HG03064 (cell line): ENCODE measurements around the gene ADCY5.

Experiments
- ATAC-seq: cut with Tn5 transposase; IDR thresholded peaks from one replicate; pipeline ENCODE4 v1.9.1; 2021; ENCODE audit warnings: low read depth; ENCODE audit not compliant: unreplicated experiment

Gene ADCY5

GRCh38 chr3:123292321-123293310, 156.3 kb downstream of the ADCY5 start:
- no peak for ATAC-seq

GRCh38 chr3:123291404-123291803, 157.5 kb downstream of the ADCY5 start:
- no peak for ATAC-seq

DNA sequence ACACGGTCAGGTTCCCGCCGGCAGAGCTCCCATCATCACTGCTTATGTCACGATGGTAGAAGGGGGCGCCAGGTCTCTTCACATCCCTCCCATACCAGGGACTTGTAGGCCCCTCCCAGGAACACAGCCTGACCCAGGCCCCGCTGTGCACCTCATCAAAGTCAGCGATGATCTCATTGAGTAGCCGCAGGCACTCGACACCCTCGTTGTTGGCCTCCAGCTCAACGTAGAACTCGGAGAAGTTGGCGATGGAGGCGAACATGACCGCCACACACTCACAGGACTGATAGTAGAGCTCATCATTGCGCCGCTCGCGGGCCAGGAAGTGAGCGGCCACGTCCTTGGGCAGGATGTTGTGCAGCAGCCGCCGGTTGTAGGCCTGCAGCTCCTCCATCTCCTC, 157.9 kb downstream of the ADCY5 start:
- ATAC-seq, result no peak

GRCh38 chr3:123290107-123290930, 158.6 kb downstream of the ADCY5 start:
- ATAC-seq, result no peak

- no peak for ATAC-seq
Measured at GRCh38 chr3:123289391-123290106, 159.3 kb downstream of the ADCY5 start.

DNA sequence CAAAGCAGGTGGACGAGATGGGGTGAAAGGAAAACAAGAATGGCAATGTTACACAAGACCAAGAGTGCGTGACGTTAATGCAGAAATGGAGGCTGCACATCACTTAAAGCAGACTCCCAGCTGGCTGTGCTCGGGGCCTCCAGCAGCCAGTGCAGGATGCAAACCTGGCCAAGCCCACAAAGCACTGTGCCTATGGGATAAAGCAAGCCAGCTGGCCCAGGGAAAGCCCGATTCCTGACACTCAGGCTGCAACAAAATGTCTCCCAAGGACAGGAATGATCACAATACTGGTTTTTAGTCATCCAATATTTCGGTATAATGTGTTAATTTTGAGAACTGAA, 161.0 kb downstream of the ADCY5 start:
- ATAC-seq, result no peak

DNA sequence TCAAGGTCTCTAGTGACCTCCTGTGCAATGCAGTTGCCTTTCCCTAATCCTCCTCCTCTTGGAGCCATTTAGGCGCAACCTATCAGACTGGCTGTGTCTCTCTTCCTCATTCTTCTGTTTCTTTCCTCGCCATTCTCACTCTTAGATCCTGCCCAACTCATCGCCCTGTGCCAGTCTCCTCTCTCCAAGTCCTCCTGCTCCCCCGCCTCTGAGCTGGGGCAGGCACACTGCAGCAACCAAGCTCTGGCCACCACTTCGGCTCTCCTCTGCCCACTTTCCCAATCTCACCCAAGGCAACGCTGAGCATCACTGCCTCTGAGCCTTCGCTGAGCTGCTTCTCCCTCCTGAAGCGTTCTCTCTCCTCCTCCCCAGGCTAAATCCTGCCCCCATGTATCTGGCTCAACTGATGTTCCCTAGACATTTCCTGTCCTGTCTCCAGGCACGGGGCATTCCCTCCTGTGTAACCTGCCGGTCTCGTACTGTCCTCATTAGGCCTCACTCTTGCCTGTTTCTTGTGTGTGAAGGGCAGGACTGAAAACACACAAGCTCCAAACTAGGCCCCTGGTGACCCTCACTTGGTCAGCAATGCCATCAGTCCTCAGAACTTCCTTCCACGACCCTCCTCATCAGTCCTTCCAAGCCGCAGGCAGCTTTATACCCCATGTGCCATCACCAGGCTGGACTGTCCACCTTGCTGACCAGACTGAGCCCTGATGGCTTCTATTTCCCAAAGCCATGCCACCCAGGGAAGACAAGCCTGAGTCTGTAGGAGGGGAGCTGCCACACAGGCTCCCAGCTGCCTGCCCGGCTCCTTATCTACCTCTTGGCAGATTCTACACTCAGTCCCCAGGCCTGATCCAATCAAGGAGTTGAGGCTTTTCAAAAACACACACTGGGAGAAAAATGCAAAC, 161.6 kb downstream of the ADCY5 start:
- ATAC-seq, result no peak

GRCh38 chr3:123286308-123287023, 162.4 kb downstream of the ADCY5 start:
- no peak for ATAC-seq

GRCh38 chr3:123285931-123286307, 163.0 kb downstream of the ADCY5 start:
- no peak for ATAC-seq

DNA sequence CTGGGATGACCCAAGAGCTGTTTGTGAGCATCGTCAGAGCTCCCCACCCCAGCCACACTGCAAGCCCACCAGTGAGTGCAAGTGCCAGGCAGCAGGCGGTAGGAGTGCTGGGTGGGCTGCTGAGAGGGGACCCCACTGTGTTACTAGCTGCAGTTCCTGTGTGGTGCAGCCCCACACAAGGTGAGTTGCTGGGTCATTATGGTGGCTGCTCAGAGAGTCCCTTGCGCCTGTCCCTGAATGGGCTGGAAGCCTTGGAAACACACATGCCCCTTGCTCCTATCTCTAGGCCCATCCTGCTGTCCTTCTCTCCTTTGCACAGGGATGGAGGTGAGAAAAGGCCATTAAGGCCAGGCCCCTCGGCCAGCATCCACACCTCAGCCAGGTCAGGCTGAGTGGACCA, 163.4 kb downstream of the ADCY5 start:
- ATAC-seq, result no peak

GRCh38 chr3:123285066-123285465, 163.8 kb downstream of the ADCY5 start:
- ATAC-seq, result no peak

DNA sequence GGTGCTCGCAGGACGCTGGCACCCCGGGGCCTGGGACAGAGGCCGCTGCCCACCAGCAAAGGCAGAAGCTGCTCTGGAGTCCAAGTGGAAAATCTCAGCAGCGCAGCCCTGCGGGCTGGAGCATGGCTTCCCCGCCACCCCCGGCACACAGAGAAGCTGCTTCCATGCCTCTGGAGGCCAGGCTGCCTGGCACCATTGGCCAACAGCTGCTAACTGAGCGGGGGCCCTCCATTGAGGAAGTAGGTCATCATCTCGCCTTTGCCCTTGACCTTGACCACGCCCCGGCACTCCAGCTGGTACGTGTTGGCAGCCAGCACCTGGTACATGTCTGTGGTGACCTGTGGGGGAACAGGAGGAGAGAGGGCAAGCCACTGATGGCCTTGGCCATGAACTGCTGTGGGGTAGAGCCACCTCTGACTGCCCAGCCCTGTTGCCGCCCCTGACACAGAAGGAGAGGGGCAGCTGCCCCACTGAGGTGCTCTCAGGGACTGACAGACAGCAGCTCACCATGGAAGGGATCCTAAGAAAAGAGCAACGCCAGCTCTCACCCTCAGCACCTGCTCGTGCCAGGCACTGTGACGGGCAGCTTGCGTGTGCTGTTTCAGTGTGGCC, 164.4 kb downstream of the ADCY5 start:
- ATAC-seq, result no peak

GRCh38 chr3:123283657-123284398, 165.1 kb downstream of the ADCY5 start:
- no peak for ATAC-seq

DNA sequence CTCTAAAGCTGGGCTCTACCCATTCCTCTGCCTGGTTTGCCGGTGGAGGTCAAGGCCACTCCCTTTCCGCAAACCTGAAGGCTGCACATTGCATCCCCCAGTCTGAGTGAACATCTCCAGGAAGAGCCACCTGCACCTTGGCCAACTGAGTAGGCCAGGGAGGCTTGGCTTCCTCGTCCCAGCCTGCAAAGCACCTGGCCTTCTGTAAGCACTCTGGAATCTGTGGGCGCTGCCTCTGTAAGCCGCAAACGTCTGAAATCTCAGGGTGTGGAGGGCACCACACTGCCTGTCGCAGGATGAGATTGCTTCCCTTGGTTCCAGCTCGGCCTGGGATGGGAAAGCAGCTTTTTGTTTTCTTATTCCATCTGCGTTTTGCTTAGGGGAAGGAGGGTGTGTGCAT, 165.8 kb downstream of the ADCY5 start:
- no peak for ATAC-seq

- no peak for ATAC-seq
Measured at GRCh38 chr3:123282461-123282860, 166.4 kb downstream of the ADCY5 start.

DNA sequence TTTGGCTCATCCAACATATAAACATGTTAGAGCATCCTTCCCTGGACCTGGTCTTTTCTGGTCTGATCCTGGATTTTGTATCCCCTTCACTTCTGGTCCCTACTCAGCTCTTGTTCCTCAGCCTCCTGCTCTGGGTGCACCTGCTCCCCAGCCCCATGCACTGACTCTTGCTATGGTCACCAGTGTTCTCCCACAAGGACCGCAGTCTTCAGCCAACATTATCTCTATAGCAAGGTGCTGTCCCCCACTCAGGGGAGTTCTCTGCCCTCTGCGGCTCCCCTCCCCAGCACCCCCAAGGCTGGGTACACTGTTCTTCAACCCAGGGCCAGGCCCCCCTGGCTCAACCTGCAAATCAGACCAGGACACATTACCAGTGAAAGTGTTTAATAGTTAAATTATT, 167.0 kb downstream of the ADCY5 start:
- ATAC-seq, result no peak

DNA sequence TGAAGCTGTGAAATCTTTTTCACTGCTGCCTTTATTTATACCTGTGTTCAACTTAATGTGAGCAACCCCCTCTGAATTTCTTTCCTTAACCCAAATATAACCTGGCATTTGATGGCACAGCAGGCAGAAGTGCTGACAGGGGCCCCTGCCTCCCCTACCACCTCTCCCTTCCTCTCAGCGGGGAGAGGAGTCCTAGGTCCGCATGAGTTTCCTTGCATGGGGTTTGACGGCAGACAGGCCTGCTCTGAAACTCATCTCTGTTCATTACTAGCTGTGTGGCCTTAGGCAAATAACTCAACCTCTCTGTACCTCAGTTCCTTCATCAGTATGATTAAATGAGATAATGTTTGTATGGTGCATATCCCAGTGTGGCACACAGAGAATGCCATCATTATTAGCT, 167.5 kb downstream of the ADCY5 start:
- ATAC-seq, result no peak

GRCh38 chr3:123279121-123279520, 169.8 kb downstream of the ADCY5 start:
- ATAC-seq, result no peak
